H1 (cell line): ENCODE data around the gene AMER2. TPM values are rescaled to one million over a fixed set of nuclear protein-coding genes. Genes with fewer than 3 reads are reported as not detected.

Experiments used
- MAX ChIP-seq: IDR thresholded peaks from 2 replicates; pipeline ENCODE4 v1.6.1; 2012; ENCODE audit warnings: inconsistent platforms
- SIRT6 ChIP-seq: IDR thresholded peaks from one replicate; pipeline ENCODE4 v1.7.1; 2012; ENCODE audit warnings: low read length, inconsistent platforms
- SRF ChIP-seq: IDR thresholded peaks from 2 replicates; pipeline ENCODE4 v1.6.1; 2011; ENCODE audit warnings: mild to moderate bottlenecking, low read depth, low read length, moderate library complexity
- polyA plus RNA-seq, 7 experiments: library from polyadenylated mRNA; depleted of rRNA in 3 of 7; stranded (reverse) in 5 of 7; unstranded in 2 of 7; fragments of >200 nt in 5 of 7; fragments of 200-250 nt in 2 of 7; gene quantifications; 1 replicate in 5 of 7; 2 replicates in 1 of 7; 4 replicates in 1 of 7; pipeline versions ENCODE4 v1.2.1 to v1.2.3, GENCODE V29; 2011 to 2013; ENCODE audit warnings: missing spikeins in 2 of 7, mixed read lengths in 2 of 7
- total RNA-seq: library from RNA; stranded (reverse); fragmentation: NEBNext Ultra II Directional; extraction: Animal tissue kit (Norgen Biotek cat#: 25700); gene quantifications from 2 replicates; pipeline ENCODE4 v1.2.1, GENCODE V29; 2021
- TF ChIP-seq, protein P1 (sequence below), 3 experiments: IDR thresholded peaks; 1 replicate in 2 of 3; 2 replicates in 1 of 3; pipeline versions ENCODE4 v1.5.1 to v1.6.1; 2011; ENCODE audit warnings: low read length in 3 of 3, mild to moderate bottlenecking in 3 of 3, inconsistent platforms in 2 of 3, low read depth in 1 of 3, moderate library complexity in 1 of 3; ENCODE audit not compliant: insufficient read depth in 1 of 3; ENCODE audit errors: control extremely low read depth in 1 of 3
- TF ChIP-seq, protein P2 (sequence below): fragments of 300-600 bp; sonication (generic); IDR thresholded peaks from 2 replicates; pipeline ENCODE4 v1.7.1; 2012; ENCODE audit warnings: low read length, moderate library complexity, mild to moderate bottlenecking, inconsistent platforms; ENCODE audit not compliant: insufficient replicate concordance

The AMER2 gene
- total and polyA plus RNA-seq, 2 of the 8 experiments (the other 6 are each of a cell fraction or from before 2014, with no cell fraction given): 0.14 to 0.50 TPM

DNA sequence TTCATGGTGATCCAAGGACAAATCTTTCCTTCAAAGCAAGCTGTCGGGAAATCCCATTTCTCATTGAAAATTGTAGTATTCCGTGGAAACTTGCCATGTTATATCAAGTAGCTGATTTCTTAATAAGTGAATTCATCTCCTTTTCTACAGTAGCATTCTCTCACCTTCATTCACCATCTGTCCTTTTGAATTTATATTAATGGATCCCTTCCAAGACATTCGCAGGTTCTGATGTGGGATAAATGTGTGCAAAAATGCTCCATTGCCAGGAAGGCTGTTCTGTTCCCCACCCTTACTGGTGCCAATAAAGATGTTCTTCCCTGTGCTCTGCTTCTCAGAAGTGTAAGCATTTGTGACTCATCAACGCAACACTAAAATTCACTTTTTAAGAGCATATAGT is 36.2 kb downstream of the AMER2 start (continued):
- TF ChIP-seq, protein P1, sequence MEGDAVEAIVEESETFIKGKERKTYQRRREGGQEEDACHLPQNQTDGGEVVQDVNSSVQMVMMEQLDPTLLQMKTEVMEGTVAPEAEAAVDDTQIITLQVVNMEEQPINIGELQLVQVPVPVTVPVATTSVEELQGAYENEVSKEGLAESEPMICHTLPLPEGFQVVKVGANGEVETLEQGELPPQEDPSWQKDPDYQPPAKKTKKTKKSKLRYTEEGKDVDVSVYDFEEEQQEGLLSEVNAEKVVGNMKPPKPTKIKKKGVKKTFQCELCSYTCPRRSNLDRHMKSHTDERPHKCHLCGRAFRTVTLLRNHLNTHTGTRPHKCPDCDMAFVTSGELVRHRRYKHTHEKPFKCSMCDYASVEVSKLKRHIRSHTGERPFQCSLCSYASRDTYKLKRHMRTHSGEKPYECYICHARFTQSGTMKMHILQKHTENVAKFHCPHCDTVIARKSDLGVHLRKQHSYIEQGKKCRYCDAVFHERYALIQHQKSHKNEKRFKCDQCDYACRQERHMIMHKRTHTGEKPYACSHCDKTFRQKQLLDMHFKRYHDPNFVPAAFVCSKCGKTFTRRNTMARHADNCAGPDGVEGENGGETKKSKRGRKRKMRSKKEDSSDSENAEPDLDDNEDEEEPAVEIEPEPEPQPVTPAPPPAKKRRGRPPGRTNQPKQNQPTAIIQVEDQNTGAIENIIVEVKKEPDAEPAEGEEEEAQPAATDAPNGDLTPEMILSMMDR (IDR thresholded peaks at IDR 0.05; ENCODE audit: control extremely low read depth in 1 of 3, insufficient read depth in 1 of 3, low read depth in 1 of 3, low read length in 3 of 3): no peak
- TF ChIP-seq SIRT6: no peak
- TF ChIP-seq MAX: no peak
- no peak for TF ChIP-seq SRF
- TF ChIP-seq, protein P2, sequence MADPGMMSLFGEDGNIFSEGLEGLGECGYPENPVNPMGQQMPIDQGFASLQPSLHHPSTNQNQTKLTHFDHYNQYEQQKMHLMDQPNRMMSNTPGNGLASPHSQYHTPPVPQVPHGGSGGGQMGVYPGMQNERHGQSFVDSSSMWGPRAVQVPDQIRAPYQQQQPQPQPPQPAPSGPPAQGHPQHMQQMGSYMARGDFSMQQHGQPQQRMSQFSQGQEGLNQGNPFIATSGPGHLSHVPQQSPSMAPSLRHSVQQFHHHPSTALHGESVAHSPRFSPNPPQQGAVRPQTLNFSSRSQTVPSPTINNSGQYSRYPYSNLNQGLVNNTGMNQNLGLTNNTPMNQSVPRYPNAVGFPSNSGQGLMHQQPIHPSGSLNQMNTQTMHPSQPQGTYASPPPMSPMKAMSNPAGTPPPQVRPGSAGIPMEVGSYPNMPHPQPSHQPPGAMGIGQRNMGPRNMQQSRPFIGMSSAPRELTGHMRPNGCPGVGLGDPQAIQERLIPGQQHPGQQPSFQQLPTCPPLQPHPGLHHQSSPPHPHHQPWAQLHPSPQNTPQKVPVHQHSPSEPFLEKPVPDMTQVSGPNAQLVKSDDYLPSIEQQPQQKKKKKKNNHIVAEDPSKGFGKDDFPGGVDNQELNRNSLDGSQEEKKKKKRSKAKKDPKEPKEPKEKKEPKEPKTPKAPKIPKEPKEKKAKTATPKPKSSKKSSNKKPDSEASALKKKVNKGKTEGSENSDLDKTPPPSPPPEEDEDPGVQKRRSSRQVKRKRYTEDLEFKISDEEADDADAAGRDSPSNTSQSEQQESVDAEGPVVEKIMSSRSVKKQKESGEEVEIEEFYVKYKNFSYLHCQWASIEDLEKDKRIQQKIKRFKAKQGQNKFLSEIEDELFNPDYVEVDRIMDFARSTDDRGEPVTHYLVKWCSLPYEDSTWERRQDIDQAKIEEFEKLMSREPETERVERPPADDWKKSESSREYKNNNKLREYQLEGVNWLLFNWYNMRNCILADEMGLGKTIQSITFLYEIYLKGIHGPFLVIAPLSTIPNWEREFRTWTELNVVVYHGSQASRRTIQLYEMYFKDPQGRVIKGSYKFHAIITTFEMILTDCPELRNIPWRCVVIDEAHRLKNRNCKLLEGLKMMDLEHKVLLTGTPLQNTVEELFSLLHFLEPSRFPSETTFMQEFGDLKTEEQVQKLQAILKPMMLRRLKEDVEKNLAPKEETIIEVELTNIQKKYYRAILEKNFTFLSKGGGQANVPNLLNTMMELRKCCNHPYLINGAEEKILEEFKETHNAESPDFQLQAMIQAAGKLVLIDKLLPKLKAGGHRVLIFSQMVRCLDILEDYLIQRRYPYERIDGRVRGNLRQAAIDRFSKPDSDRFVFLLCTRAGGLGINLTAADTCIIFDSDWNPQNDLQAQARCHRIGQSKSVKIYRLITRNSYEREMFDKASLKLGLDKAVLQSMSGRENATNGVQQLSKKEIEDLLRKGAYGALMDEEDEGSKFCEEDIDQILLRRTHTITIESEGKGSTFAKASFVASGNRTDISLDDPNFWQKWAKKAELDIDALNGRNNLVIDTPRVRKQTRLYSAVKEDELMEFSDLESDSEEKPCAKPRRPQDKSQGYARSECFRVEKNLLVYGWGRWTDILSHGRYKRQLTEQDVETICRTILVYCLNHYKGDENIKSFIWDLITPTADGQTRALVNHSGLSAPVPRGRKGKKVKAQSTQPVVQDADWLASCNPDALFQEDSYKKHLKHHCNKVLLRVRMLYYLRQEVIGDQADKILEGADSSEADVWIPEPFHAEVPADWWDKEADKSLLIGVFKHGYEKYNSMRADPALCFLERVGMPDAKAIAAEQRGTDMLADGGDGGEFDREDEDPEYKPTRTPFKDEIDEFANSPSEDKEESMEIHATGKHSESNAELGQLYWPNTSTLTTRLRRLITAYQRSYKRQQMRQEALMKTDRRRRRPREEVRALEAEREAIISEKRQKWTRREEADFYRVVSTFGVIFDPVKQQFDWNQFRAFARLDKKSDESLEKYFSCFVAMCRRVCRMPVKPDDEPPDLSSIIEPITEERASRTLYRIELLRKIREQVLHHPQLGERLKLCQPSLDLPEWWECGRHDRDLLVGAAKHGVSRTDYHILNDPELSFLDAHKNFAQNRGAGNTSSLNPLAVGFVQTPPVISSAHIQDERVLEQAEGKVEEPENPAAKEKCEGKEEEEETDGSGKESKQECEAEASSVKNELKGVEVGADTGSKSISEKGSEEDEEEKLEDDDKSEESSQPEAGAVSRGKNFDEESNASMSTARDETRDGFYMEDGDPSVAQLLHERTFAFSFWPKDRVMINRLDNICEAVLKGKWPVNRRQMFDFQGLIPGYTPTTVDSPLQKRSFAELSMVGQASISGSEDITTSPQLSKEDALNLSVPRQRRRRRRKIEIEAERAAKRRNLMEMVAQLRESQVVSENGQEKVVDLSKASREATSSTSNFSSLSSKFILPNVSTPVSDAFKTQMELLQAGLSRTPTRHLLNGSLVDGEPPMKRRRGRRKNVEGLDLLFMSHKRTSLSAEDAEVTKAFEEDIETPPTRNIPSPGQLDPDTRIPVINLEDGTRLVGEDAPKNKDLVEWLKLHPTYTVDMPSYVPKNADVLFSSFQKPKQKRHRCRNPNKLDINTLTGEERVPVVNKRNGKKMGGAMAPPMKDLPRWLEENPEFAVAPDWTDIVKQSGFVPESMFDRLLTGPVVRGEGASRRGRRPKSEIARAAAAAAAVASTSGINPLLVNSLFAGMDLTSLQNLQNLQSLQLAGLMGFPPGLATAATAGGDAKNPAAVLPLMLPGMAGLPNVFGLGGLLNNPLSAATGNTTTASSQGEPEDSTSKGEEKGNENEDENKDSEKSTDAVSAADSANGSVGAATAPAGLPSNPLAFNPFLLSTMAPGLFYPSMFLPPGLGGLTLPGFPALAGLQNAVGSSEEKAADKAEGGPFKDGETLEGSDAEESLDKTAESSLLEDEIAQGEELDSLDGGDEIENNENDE: no peak
